Measurements from ENCODE around the gene CISD3.
A peak's percentile ranks its signal among the peaks of the same experiment; 100 is the strongest.

- TF ChIP-seq GATA2 (IDR thresholded peaks at IDR 0.05; ENCODE audit: low read depth, low read length) (peak; percentile 95), GATA3 (IDR thresholded peaks at IDR 0.05; ENCODE audit: low read depth, low read length) (no peak)
These were observed 12.5 kb downstream of the CISD3 start for GRCh38 chr17:38742411-38743308.
